ENCODE measurements around the gene URB1.
"Not testable (repeated sequence)": the region's sequence is repeated elsewhere in the genome, so short reads cannot be mapped to it uniquely, and the experiment has no call there.

URB1 gene

GRCh38 chr21:32372755-32373154 is 20.1 kb downstream of the URB1 start:
- DNase-seq (ENCODE audit: low read depth) = no peak

GRCh38 chr21:32371913-32372314 is 20.9 kb downstream of the URB1 start:
- DNase-seq (ENCODE audit: low read depth) = no peak

- no peak for DNase-seq (ENCODE audit: low read depth)
Measured at GRCh38 chr21:32370998-32371766, 21.6 kb downstream of the URB1 start.

GRCh38 chr21:32368961-32369360 is 23.9 kb downstream of the URB1 start:
- not testable (repeated sequence) for DNase-seq (ENCODE audit: low read depth)

- DNase-seq (ENCODE audit: low read depth) = no peak
Measured at GRCh38 chr21:32368386-32368785, 24.4 kb downstream of the URB1 start.

- DNase-seq (ENCODE audit: low read depth) = no peak
Measured at GRCh38 chr21:32367158-32367557, 25.7 kb downstream of the URB1 start.

GRCh38 chr21:32366191-32366590 is 26.6 kb downstream of the URB1 start:
- DNase-seq (ENCODE audit: low read depth) = no peak

- no peak for DNase-seq (ENCODE audit: low read depth)
Measured at GRCh38 chr21:32364796-32365195, 28.0 kb downstream of the URB1 start.

- no peak for DNase-seq (ENCODE audit: low read depth)
Measured at GRCh38 chr21:32364387-32364786, 28.4 kb downstream of the URB1 start.

- no peak for DNase-seq (ENCODE audit: low read depth)
Measured at GRCh38 chr21:32360401-32360975, 32.3 kb downstream of the URB1 start.

GRCh38 chr21:32359719-32360260 is 33.0 kb downstream of the URB1 start:
- DNase-seq (ENCODE audit: low read depth) = no peak

GRCh38 chr21:32356874-32357395 is 35.9 kb downstream of the URB1 start:
- no peak for DNase-seq (ENCODE audit: low read depth)

- no peak for DNase-seq (ENCODE audit: low read depth)
Measured at GRCh38 chr21:32353002-32353711, 39.7 kb downstream of the URB1 start.

GRCh38 chr21:32352526-32352925 is 40.3 kb downstream of the URB1 start:
- DNase-seq (ENCODE audit: low read depth) = no peak

GRCh38 chr21:32351428-32351827 is 41.4 kb downstream of the URB1 start:
- no peak for DNase-seq (ENCODE audit: low read depth)

- no peak for DNase-seq (ENCODE audit: low read depth)
Measured at GRCh38 chr21:32350981-32351380, 41.8 kb downstream of the URB1 start.

- DNase-seq (ENCODE audit: low read depth) = no peak
Measured at GRCh38 chr21:32350211-32350980, 42.4 kb downstream of the URB1 start.

- no peak for DNase-seq (ENCODE audit: low read depth)
Measured at GRCh38 chr21:32349333-32349944, 43.4 kb downstream of the URB1 start.

GRCh38 chr21:32348604-32349332 is 44.0 kb downstream of the URB1 start:
- no peak for DNase-seq (ENCODE audit: low read depth)

- DNase-seq (ENCODE audit: low read depth) = no peak
Measured at GRCh38 chr21:32347977-32348376, 44.8 kb downstream of the URB1 start.

- no peak for DNase-seq (ENCODE audit: low read depth)
Measured at GRCh38 chr21:32347351-32347750, 45.5 kb downstream of the URB1 start.

All from activated T-cell treated with anti-CD3 and anti-CD28 coated beads for 24 hours (primary cell).